ENCODE data around the gene OR10K1. TPM values are rescaled to one million over a fixed set of nuclear protein-coding genes. Genes with fewer than 3 reads are reported as not detected.

Gene OR10K1
- total RNA-seq, 1 experiment from 2014 or later: not detected

DNA sequence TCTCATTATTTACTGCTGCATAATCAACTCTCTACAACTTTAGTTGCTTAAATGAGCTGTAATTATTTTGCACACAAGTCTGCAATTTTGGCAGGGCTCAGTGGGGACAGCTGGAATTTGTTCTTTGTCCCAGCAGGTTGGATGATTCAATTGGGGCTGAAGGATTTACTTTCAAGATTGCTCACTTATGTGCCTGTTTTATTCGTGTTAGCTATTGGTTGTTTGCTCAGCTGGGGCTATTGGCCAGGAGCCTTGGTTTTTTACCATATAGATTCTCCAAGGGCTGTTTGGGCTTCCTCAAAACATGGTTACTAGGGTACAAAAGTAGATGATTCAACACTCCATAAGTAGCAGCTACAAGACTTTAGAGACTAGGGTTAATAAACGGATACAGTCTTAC, 23.8 kb downstream of the OR10K1 start:
- DNase-seq (ENCODE audit: low read depth, low spot score) (no peak), ATAC-seq (no peak)
- no TSS peak for BruUV-seq (replicated peaks)
- Histone ChIP-seq H3K27ac (ENCODE audit: low read length) (no peak overlapping the region), H3K4me1 (ENCODE audit: control insufficient read depth, insufficient read depth, low read length) (no peaks in the 10 kb centered on the region), H3K4me3 (ENCODE audit: low read depth in 2 of 2, low read length in 2 of 2) (no peak overlapping the region), H3K9me3 (ENCODE audit: control insufficient read depth, insufficient read depth, low read depth, low read length) (no peaks in the 10 kb centered on the region), H3K36me3 (ENCODE audit: control insufficient read depth, insufficient read depth, low read length) (no peaks in the 10 kb centered on the region), H3K27me3 (ENCODE audit: control insufficient read depth, insufficient read depth, low read length) (no peaks in the 10 kb centered on the region)
- intact Hi-C loops (cut with micrococcal nuclease; ENCODE audit: unreplicated experiment) (no loop called here), in situ Hi-C loops (cut with HindIII; ENCODE audit: low pct_unique_long_range_greater_than_20kb, low sequenced_read_pairs) (no loop called here)
- ChIA-PET POLR2A (no interaction called here), CTCF (no interaction called here)
- no peak for TF ChIP-seq TCF7L2 (IDR thresholded peaks at IDR 0.05; ENCODE audit: low read depth, low read length)
- no peak for TF ChIP-seq POLR2AphosphoS5 (IDR thresholded peaks at IDR 0.05; ENCODE audit: low read depth, low read length)
- TF ChIP-seq SIN3A (IDR thresholded peaks at IDR 0.05; ENCODE audit: borderline replicate concordance, insufficient read depth, low read depth, low read length): no peak
- TF ChIP-seq, protein P1, sequence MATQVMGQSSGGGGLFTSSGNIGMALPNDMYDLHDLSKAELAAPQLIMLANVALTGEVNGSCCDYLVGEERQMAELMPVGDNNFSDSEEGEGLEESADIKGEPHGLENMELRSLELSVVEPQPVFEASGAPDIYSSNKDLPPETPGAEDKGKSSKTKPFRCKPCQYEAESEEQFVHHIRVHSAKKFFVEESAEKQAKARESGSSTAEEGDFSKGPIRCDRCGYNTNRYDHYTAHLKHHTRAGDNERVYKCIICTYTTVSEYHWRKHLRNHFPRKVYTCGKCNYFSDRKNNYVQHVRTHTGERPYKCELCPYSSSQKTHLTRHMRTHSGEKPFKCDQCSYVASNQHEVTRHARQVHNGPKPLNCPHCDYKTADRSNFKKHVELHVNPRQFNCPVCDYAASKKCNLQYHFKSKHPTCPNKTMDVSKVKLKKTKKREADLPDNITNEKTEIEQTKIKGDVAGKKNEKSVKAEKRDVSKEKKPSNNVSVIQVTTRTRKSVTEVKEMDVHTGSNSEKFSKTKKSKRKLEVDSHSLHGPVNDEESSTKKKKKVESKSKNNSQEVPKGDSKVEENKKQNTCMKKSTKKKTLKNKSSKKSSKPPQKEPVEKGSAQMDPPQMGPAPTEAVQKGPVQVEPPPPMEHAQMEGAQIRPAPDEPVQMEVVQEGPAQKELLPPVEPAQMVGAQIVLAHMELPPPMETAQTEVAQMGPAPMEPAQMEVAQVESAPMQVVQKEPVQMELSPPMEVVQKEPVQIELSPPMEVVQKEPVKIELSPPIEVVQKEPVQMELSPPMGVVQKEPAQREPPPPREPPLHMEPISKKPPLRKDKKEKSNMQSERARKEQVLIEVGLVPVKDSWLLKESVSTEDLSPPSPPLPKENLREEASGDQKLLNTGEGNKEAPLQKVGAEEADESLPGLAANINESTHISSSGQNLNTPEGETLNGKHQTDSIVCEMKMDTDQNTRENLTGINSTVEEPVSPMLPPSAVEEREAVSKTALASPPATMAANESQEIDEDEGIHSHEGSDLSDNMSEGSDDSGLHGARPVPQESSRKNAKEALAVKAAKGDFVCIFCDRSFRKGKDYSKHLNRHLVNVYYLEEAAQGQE (IDR thresholded peaks at IDR 0.05; ENCODE audit: insufficient read depth in 1 of 2, low read depth in 2 of 2, low read length in 1 of 2): no peak
- TF ChIP-seq, protein P2, sequence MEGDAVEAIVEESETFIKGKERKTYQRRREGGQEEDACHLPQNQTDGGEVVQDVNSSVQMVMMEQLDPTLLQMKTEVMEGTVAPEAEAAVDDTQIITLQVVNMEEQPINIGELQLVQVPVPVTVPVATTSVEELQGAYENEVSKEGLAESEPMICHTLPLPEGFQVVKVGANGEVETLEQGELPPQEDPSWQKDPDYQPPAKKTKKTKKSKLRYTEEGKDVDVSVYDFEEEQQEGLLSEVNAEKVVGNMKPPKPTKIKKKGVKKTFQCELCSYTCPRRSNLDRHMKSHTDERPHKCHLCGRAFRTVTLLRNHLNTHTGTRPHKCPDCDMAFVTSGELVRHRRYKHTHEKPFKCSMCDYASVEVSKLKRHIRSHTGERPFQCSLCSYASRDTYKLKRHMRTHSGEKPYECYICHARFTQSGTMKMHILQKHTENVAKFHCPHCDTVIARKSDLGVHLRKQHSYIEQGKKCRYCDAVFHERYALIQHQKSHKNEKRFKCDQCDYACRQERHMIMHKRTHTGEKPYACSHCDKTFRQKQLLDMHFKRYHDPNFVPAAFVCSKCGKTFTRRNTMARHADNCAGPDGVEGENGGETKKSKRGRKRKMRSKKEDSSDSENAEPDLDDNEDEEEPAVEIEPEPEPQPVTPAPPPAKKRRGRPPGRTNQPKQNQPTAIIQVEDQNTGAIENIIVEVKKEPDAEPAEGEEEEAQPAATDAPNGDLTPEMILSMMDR (IDR thresholded peaks at IDR 0.05): no peak

DNA sequence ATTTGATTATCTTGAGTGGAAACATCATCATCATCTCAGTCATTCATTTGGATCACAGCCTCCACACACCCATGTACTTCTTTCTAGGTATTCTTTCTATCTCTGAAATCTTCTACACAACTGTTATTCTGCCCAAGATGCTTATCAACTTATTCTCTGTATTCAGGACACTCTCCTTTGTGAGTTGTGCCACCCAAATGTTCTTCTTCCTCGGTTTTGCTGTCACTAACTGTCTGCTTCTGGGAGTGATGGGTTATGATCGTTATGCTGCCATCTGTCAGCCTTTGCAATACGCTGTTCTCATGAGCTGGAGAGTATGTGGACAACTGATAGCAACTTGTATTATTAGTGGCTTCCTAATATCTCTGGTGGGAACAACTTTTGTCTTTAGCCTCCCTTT, 29.7 kb downstream of the OR10K1 start:
- H3K27me3 ChIP-seq (ENCODE audit: control insufficient read depth, insufficient read depth, low read length): no peaks in the 10 kb centered on the region
- no peak for ATAC-seq
- BruUV-seq (replicated peaks): no TSS peak
- in situ Hi-C loops (cut with HindIII; ENCODE audit: low pct_unique_long_range_greater_than_20kb, low sequenced_read_pairs): no loop called here
- no peak overlapping the region for H3K4me3 ChIP-seq (ENCODE audit: low read depth in 2 of 2, low read length in 2 of 2)
- ChIA-PET CTCF (no interaction called here), POLR2A (no interaction called here)
- TF ChIP-seq POLR2AphosphoS5 (IDR thresholded peaks at IDR 0.05; ENCODE audit: low read depth, low read length): no peak
- TF ChIP-seq SIN3A (IDR thresholded peaks at IDR 0.05; ENCODE audit: borderline replicate concordance, insufficient read depth, low read depth, low read length): no peak
- TF ChIP-seq, protein P2 (IDR thresholded peaks at IDR 0.05): no peak
- TF ChIP-seq TCF7L2 (IDR thresholded peaks at IDR 0.05; ENCODE audit: low read depth, low read length): no peak
- TF ChIP-seq, protein P1 (IDR thresholded peaks at IDR 0.05; ENCODE audit: insufficient read depth in 1 of 2, low read depth in 2 of 2, low read length in 1 of 2): no peak
- H3K9me3 ChIP-seq (ENCODE audit: control insufficient read depth, insufficient read depth, low read depth, low read length): no peaks in the 10 kb centered on the region
- intact Hi-C loops (cut with micrococcal nuclease; ENCODE audit: unreplicated experiment): no loop called here
- no peak overlapping the region for H3K27ac ChIP-seq (ENCODE audit: low read length)
- no peaks in the 10 kb centered on the region for H3K4me1 ChIP-seq (ENCODE audit: control insufficient read depth, insufficient read depth, low read length)
- no peak for DNase-seq (ENCODE audit: low read depth, low spot score)
- no peaks in the 10 kb centered on the region for H3K36me3 ChIP-seq (ENCODE audit: control insufficient read depth, insufficient read depth, low read length)
